IMR-90 (cell line): ENCODE measurements around the gene TNFSF13B. TPM values are rescaled to one million over a fixed set of nuclear protein-coding genes. Genes with fewer than 3 reads are reported as not detected.
A peak's percentile ranks its signal among the peaks of the same experiment; 100 is the strongest.

Experiments
- ATAC-seq: fragments of 200-7000 bp; cut with Tn5 transposase; 2 replicates; pipeline ENCODE4 v1.9.1; 2020; ENCODE audit warnings: low read depth, mild to moderate bottlenecking, moderate library complexity
- BruUV-seq: library from RNA; stranded (reverse); fragments of 400-500 nt; replicated peaks from 2 replicates; lab custom pipeline; 2021; lab: Mats Ljungman, UMichigan
- CTCF ChIA-PET: fragments of 300-600 bp; formaldehyde crosslinking; extraction: SDS; loops from one replicate; lab custom pipeline; 2021; ENCODE audit warnings: antibody characterized with exemption; lab: Yijun Ruan, JAX
- POLR2A ChIA-PET: fragments of 300-600 bp; sonication (Branson Sonifier 250); formaldehyde crosslinking; loops from one replicate; lab custom pipeline; 2022; ENCODE audit warnings: antibody characterized with exemption; ENCODE audit not compliant: unreplicated experiment; lab: Charles Lee
- DNase-seq: peaks from one replicate; pipeline ENCODE4 v3.0.0; 2013
- H2AFZ ChIP-seq: replicated peaks from 2 replicates; pipeline ENCODE3; 2013; ENCODE audit warnings: low read length, mild to moderate bottlenecking; ENCODE audit not compliant: poor library complexity
- H2AK5ac ChIP-seq: 2 replicates; pipeline ENCODE4 v1.6.1; 2013; ENCODE audit warnings: low read depth, low read length, inconsistent platforms
- H2AK9ac ChIP-seq: replicated peaks from 2 replicates; pipeline ENCODE3; 2013; ENCODE audit warnings: mild to moderate bottlenecking, low read depth, low read length, moderate library complexity; ENCODE audit not compliant: poor library complexity
- H2BK120ac ChIP-seq: 2 replicates; pipeline ENCODE4 v1.6.1; 2013; ENCODE audit warnings: low read depth, low read length, inconsistent platforms
- H2BK15ac ChIP-seq: 3 replicates; pipeline ENCODE4 v1.6.1; 2013; ENCODE audit warnings: low read depth, low read length, inconsistent platforms
- H2BK20ac ChIP-seq: 2 replicates; pipeline ENCODE4 v1.6.1; 2013; ENCODE audit warnings: low read depth, mild to moderate bottlenecking, inconsistent platforms, low read length, moderate library complexity
- H2BK5ac ChIP-seq: 2 replicates; pipeline ENCODE4 v1.6.1; 2013; ENCODE audit warnings: mild to moderate bottlenecking, low read depth, low read length, inconsistent platforms; ENCODE audit not compliant: poor library complexity, severe bottlenecking
- H3K14ac ChIP-seq: replicated peaks from 2 replicates; pipeline ENCODE4 v1.6.1; 2013; ENCODE audit warnings: low read depth, low read length, inconsistent platforms
- H3K18ac ChIP-seq: 2 replicates; pipeline ENCODE4 v1.6.1; 2013; ENCODE audit warnings: low read depth, low read length, control low read depth
- H3K23ac ChIP-seq: 2 replicates; pipeline ENCODE4 v1.6.1; 2013; ENCODE audit warnings: low read depth, low read length, inconsistent platforms
- H3K27ac ChIP-seq: 2 replicates; pipeline ENCODE4 v1.5.1; 2013; ENCODE audit warnings: mild to moderate bottlenecking, control low read depth, low read length; ENCODE audit not compliant: insufficient read depth
- H3K27me3 ChIP-seq: 2 replicates; pipeline ENCODE4 v1.6.1; 2013; ENCODE audit warnings: low read length; ENCODE audit not compliant: control insufficient read depth, insufficient read depth
- H3K36me3 ChIP-seq: 2 replicates; pipeline ENCODE4 v1.6.1; 2013; ENCODE audit warnings: low read length, mixed read lengths; ENCODE audit not compliant: control insufficient read depth, insufficient read depth
- H3K4ac ChIP-seq: 2 replicates; pipeline ENCODE4 v1.6.1; 2013; ENCODE audit warnings: low read depth, low read length, inconsistent platforms
- H3K4me1 ChIP-seq: 2 replicates; pipeline ENCODE4 v1.6.1; 2013; ENCODE audit warnings: low read length, mixed read lengths; ENCODE audit not compliant: control insufficient read depth, insufficient read depth
- H3K4me2 ChIP-seq: 2 replicates; pipeline ENCODE4 v1.6.1; 2013; ENCODE audit warnings: low read depth, mild to moderate bottlenecking, control low read depth, low read length, moderate library complexity
- H3K4me3 ChIP-seq: 2 replicates; pipeline ENCODE4 v1.5.1; 2013; ENCODE audit warnings: low read depth, mild to moderate bottlenecking, control low read depth, low read length, moderate library complexity; ENCODE audit not compliant: insufficient read depth
- H3K56ac ChIP-seq: 2 replicates; pipeline ENCODE4 v1.6.1; 2013; ENCODE audit warnings: low read length, inconsistent platforms; ENCODE audit not compliant: insufficient read depth; ENCODE audit errors: extremely low read depth
- H3K79me1 ChIP-seq, 2 experiments: 2 replicates each; pipeline ENCODE4 v1.6.1; 2013; ENCODE audit warnings: low read length in 2 of 2, inconsistent platforms in 1 of 2, low read depth in 1 of 2
- H3K9ac ChIP-seq: 2 replicates; pipeline ENCODE4 v1.6.1; 2013; ENCODE audit warnings: low read depth, low read length, control low read depth
- H3K9me1 ChIP-seq: 2 replicates; pipeline ENCODE4 v1.6.1; 2013; ENCODE audit warnings: low read length, inconsistent platforms; ENCODE audit not compliant: insufficient read depth
- H3K9me3 ChIP-seq: 2 replicates; pipeline ENCODE4 v1.6.1; 2013; ENCODE audit warnings: low read length; ENCODE audit not compliant: control insufficient read depth, insufficient read depth
- H4K20me1 ChIP-seq: 2 replicates; pipeline ENCODE4 v1.6.1; 2013; ENCODE audit warnings: low read length, inconsistent platforms; ENCODE audit not compliant: insufficient read depth
- H4K5ac ChIP-seq: 2 replicates; pipeline ENCODE4 v1.6.1; 2013; ENCODE audit warnings: mild to moderate bottlenecking, low read depth, low read length, control low read depth
- H4K8ac ChIP-seq, 2 experiments: 2 replicates each; pipeline ENCODE4 v1.6.1; 2013; ENCODE audit warnings: low read depth in 2 of 2, low read length in 2 of 2, control low read depth in 1 of 2, inconsistent platforms in 1 of 2
- H4K91ac ChIP-seq: 2 replicates; pipeline ENCODE4 v1.6.1; 2013; ENCODE audit warnings: low read depth, low read length, inconsistent platforms; ENCODE audit not compliant: insufficient read depth
- BHLHE40 ChIP-seq: fragments of 150-350 bp; IDR thresholded peaks from 2 replicates; pipeline ENCODE4 v1.6.1; 2016; ENCODE audit warnings: mild to moderate bottlenecking, low read depth, low read length
- CTCF ChIP-seq: conservative IDR thresholded peaks from 2 replicates; pipeline ENCODE4 v1.5.1; 2012; ENCODE audit warnings: mild to moderate bottlenecking, low read depth, low read length, improper control_type of control experiment
- FOS ChIP-seq: fragments of 150-350 bp; IDR thresholded peaks from 2 replicates; pipeline ENCODE4 v1.6.1; 2016; ENCODE audit warnings: low read depth, low read length
- MAZ ChIP-seq: IDR thresholded peaks from 2 replicates; pipeline ENCODE4 v1.6.1; 2012; ENCODE audit warnings: low read depth, mild to moderate bottlenecking, low read length, improper control_type of control experiment, moderate library complexity, borderline replicate concordance
- NFE2L2 ChIP-seq: fragments of 150-350 bp; IDR thresholded peaks from 2 replicates; pipeline ENCODE4 v1.6.1; 2016; ENCODE audit warnings: low read depth, mild to moderate bottlenecking, low read length
- RAD21 ChIP-seq: IDR thresholded peaks from 2 replicates; pipeline ENCODE4 v1.6.1; 2012; ENCODE audit warnings: low read length, improper control_type of control experiment
- RFX5 ChIP-seq: IDR thresholded peaks from 2 replicates; pipeline ENCODE4 v1.8.0; 2012; ENCODE audit warnings: low read depth, mild to moderate bottlenecking, low read length, moderate library complexity
- SMC3 ChIP-seq: fragments of 150-350 bp; IDR thresholded peaks from 2 replicates; pipeline ENCODE4 v1.6.1; 2016; ENCODE audit warnings: low read depth, mild to moderate bottlenecking, antibody characterized with exemption, low read length, moderate library complexity
- WGBS, 2 experiments: methylation state at CpG; one replicate each; pipeline versions ENCODE4 v1.1.5 to v1.1.7; 2013; ENCODE audit warnings: missing lambda C conversion rate in 2 of 2; ENCODE audit not compliant: insufficient read length in 1 of 2; ENCODE audit errors: extremely low coverage in 2 of 2; 5-methylcytosine and 5-hydroxymethylcytosine counted together
- dilution Hi-C: fragments of 300-500 bp; cut with HindIII; formaldehyde crosslinking; loops from one replicate; pipeline ENCODE4 v1.14.3; 2018; ENCODE audit warnings: low sequenced_read_pairs; ENCODE audit not compliant: unreplicated experiment
- in situ Hi-C: fragments of 300-500 bp; cut with MboI; formaldehyde crosslinking; loops from 3 replicates; pipeline ENCODE4 v1.14.3; 2019; ENCODE audit warnings: low sequenced_read_pairs, inconsistent platforms, mixed read lengths
- intact Hi-C: fragments of 100-400 bp; cut with micrococcal nuclease; formaldehyde crosslinking; loops from 2 replicates; pipeline ENCODE4 v1.10.0; 2022
- polyA plus RNA-seq, 3 experiments: library from polyadenylated mRNA; depleted of rRNA; stranded (reverse); fragments of >200 nt; gene quantifications; 2 replicates each; pipeline ENCODE4 v1.2.3, GENCODE V29; 2012; ENCODE audit warnings: low replicate concordance in 1 of 3
- total RNA-seq: library from RNA; depleted of rRNA; stranded (reverse); fragments of >200 nt; gene quantifications from 2 replicates; pipeline ENCODE4 v1.2.3, GENCODE V29; 2012

The TNFSF13B gene
- total and polyA plus RNA-seq, 2 of the 4 experiments (the other 2 are of a cell fraction), result 0.29 to 0.54 TPM

DNA sequence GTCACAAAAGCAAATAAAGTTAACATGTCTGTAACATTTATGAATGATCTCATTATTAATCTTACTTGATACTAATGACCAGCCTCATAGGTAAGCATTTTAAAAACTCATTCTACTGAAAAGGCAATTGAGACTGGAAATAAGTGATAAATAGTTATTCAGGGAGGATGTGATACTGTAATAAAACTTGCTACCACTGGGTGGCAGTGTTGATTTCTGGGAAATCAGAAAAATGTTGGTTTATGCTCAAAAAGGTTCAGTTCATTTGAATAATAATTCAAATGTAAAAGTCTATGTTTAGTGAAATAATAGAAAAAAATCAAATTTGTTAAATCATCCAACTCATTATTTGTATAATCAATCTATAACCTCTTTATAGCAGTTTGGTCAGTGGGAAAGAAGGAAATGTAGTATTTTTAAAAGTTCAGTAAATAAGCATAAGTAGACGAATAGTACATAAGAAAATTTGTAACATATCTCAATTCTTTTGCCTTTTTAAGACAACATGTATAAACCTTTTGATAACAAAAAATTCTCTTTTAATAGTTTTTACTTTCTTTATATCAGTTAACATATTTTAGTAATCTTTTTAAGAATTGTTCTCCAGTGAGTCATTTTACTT is 41.8 kb upstream of the TNFSF13B start:
- CTCF ChIA-PET, result interaction anchor here (0.6 kb wide), 1 partner anchor 1337 kb away, joined by 3 read pairs; no protein-coding TSS in a partner anchor

More for the DNA sequence above, 41.8 kb upstream of the TNFSF13B start:
- H3K36me3 ChIP-seq, result 0 out of 2 replicates have a peak, but pooled peaks cover 1% of the 10 kb centered on the region
- H3K4me3 ChIP-seq, result no peak overlapping the region
- no peak overlapping the region for H3K18ac ChIP-seq
- intact Hi-C loops (loop anchor here (2.0 to 5.0 kb wide), 2 partner anchors 280 to 669 kb away; no protein-coding TSS in a partner anchor), dilution Hi-C loops (no loop called here), in situ Hi-C loops (no loop called here)
- no peak overlapping the region for H2BK20ac ChIP-seq
- ATAC-seq, result peak; percentile 75
- no peaks in the 10 kb centered on the region for H3K27me3 ChIP-seq
- H4K91ac ChIP-seq, result no peak overlapping the region
- H3K9me1 ChIP-seq, result peaks cover 2% of the 10 kb centered on the region; the same call in 1 of the 2 replicates
- peak; percentile 25; the same call in 1 of the 2 replicates for TF ChIP-seq SMC3
- TF ChIP-seq NFE2L2, result no peak
- TF ChIP-seq BHLHE40, result no peak
- peak; percentile 74 for TF ChIP-seq CTCF
- TF ChIP-seq RAD21, result peak; percentile 54
- no peak for TF ChIP-seq FOS
- TF ChIP-seq RFX5, result no peak
- no peak for TF ChIP-seq MAZ
- H4K20me1 ChIP-seq, result peaks cover 21% of the 10 kb centered on the region; the same call in 1 of the 2 replicates
- no peak overlapping the region for H4K5ac ChIP-seq
- no peak overlapping the region for H3K9ac ChIP-seq
- no peak overlapping the region for H2BK15ac ChIP-seq
- peak overlapping the region; percentile 50; the same call in 1 of the 2 replicates for H3K4me2 ChIP-seq
- no peak overlapping the region for H3K23ac ChIP-seq
- peak; percentile 52 for DNase-seq
- no peak overlapping the region for H3K56ac ChIP-seq
- no peak overlapping the region for H2BK120ac ChIP-seq
- no peak overlapping the region for H3K14ac ChIP-seq
- no peak overlapping the region for H3K27ac ChIP-seq
- no peak overlapping the region for H2AFZ ChIP-seq
- H3K4me1 ChIP-seq, result peaks cover 8% of the 10 kb centered on the region; the same call in 1 of the 2 replicates
- WGBS, 2 experiments, result no CpG with 5 or more reads among the region's 1 CpG
- no peak overlapping the region for H4K8ac ChIP-seq
- BruUV-seq, result no TSS peak
- H3K9me3 ChIP-seq, result no peaks in the 10 kb centered on the region
- H3K4ac ChIP-seq, result no peak overlapping the region
- POLR2A ChIA-PET, result no interaction called here
- H2AK9ac ChIP-seq, result no peak overlapping the region
- H3K79me1 ChIP-seq, result peaks cover 27 to 37% of the 10 kb centered on the region in 2 experiments
- H2AK5ac ChIP-seq, result no peak overlapping the region
- H2BK5ac ChIP-seq, result peak overlapping the region; percentile 54
